KMS-11 (cell line): ENCODE results near the gene GJA10.

Source experiments
- H2AFZ ChIP-seq: fragments of 200-600 bp; sonication (generic); 2 replicates; pipeline ENCODE4 v1.6.1; 2016; ENCODE audit warnings: antibody characterized with exemption, mixed run types, low read depth
- H3K27ac ChIP-seq: fragments of 200-600 bp; sonication (generic); 2 replicates; pipeline ENCODE4 v1.6.1; 2016; ENCODE audit warnings: mild to moderate bottlenecking, mixed run types
- H3K27me3 ChIP-seq: fragments of 200-600 bp; sonication (generic); 2 replicates; pipeline ENCODE4 v1.6.1; 2017; ENCODE audit warnings: mild to moderate bottlenecking, low read depth, mixed run types, moderate library complexity; ENCODE audit not compliant: insufficient read depth
- H3K36me3 ChIP-seq: fragments of 200-600 bp; sonication (generic); 2 replicates; pipeline ENCODE4 v1.6.1; 2017; ENCODE audit warnings: mild to moderate bottlenecking, mixed run types; ENCODE audit not compliant: insufficient read depth
- H3K4me1 ChIP-seq: fragments of 200-600 bp; sonication (generic); 2 replicates; pipeline ENCODE4 v1.6.1; 2016; ENCODE audit warnings: mild to moderate bottlenecking, low read depth, mixed run types; ENCODE audit not compliant: poor library complexity, severe bottlenecking
- H3K4me2 ChIP-seq: fragments of 200-600 bp; sonication (generic); 2 replicates; pipeline ENCODE4 v1.7.0; 2016; ENCODE audit warnings: mild to moderate bottlenecking, mixed run types
- H3K4me3 ChIP-seq: fragments of 200-600 bp; sonication (generic); IDR thresholded peaks from 2 replicates; pipeline ENCODE4 v1.6.1; 2017; ENCODE audit warnings: low read depth, low read length, mixed read lengths; ENCODE audit not compliant: insufficient read depth
- H3K79me2 ChIP-seq: fragments of 200-600 bp; sonication (generic); 2 replicates; pipeline ENCODE4 v1.6.1; 2016; ENCODE audit warnings: low read depth, mixed run types; ENCODE audit not compliant: insufficient read depth
- H3K9ac ChIP-seq: fragments of 200-600 bp; sonication (generic); 2 replicates; pipeline ENCODE4 v1.6.1; 2016; ENCODE audit warnings: mild to moderate bottlenecking, mixed run types
- H4K20me1 ChIP-seq: fragments of 200-600 bp; sonication (generic); 2 replicates; pipeline ENCODE4 v1.6.1; 2016; ENCODE audit warnings: mild to moderate bottlenecking, mixed run types; ENCODE audit not compliant: insufficient read depth
- TF ChIP-seq, protein P1 (sequence below): fragments of 200-600 bp; sonication (generic); conservative IDR thresholded peaks from 2 replicates; pipeline ENCODE4 v1.6.1; 2017; ENCODE audit warnings: low read depth, mild to moderate bottlenecking, antibody characterized with exemption, low read length, moderate library complexity, mixed read lengths

GJA10 gene

DNA sequence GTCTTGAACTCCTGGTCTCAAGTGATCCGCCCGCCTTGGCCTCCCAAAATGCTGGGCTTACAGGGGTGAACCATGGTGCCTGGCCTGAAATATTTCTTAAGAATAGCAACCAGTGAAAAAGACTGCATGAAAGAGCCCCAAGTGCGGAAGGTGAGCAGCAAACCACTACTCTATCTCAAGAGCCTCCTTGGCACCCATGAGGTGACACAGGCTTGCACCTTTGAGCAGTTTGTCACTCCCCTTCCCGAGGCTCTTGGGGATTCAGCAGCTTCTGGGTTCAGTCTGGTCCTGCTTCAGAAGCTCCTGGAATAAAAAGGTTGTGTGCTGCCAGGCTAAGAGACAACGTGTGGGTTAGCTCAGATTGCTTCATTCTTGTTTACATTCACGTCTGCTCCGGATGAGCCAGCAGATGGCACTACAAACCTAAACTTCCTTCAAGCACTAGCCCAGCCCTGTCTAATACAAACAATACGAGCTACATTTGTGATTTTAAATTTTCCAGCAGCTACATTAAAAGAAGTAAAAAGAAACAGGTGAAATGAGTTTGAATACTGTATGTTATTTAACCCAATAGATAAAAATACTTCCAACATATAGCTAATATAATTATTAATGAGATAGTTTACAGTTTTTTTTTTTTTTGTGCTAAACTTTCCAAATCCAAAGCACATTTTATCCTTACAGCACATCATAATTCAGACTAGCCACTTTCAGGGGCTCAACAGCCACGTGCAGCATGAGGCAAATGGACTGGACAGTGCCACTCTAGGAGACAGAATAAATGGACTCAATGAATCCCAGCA is 46.2 kb downstream of the GJA10 start:
- no peak overlapping the region for H3K9ac ChIP-seq
- H2AFZ ChIP-seq, result no peak overlapping the region
- no peaks in the 10 kb centered on the region for H3K79me2 ChIP-seq
- H3K27me3 ChIP-seq, result no peaks in the 10 kb centered on the region
- no peak overlapping the region for H3K4me3 ChIP-seq
- TF ChIP-seq, protein P1, sequence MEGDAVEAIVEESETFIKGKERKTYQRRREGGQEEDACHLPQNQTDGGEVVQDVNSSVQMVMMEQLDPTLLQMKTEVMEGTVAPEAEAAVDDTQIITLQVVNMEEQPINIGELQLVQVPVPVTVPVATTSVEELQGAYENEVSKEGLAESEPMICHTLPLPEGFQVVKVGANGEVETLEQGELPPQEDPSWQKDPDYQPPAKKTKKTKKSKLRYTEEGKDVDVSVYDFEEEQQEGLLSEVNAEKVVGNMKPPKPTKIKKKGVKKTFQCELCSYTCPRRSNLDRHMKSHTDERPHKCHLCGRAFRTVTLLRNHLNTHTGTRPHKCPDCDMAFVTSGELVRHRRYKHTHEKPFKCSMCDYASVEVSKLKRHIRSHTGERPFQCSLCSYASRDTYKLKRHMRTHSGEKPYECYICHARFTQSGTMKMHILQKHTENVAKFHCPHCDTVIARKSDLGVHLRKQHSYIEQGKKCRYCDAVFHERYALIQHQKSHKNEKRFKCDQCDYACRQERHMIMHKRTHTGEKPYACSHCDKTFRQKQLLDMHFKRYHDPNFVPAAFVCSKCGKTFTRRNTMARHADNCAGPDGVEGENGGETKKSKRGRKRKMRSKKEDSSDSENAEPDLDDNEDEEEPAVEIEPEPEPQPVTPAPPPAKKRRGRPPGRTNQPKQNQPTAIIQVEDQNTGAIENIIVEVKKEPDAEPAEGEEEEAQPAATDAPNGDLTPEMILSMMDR, result peak; percentile 61
- H3K27ac ChIP-seq, result no peak overlapping the region
- H3K36me3 ChIP-seq, result no peaks in the 10 kb centered on the region
- H3K4me1 ChIP-seq, result peaks cover 12% of the 10 kb centered on the region
- no peak overlapping the region for H3K4me2 ChIP-seq
- no peaks in the 10 kb centered on the region for H4K20me1 ChIP-seq

DNA sequence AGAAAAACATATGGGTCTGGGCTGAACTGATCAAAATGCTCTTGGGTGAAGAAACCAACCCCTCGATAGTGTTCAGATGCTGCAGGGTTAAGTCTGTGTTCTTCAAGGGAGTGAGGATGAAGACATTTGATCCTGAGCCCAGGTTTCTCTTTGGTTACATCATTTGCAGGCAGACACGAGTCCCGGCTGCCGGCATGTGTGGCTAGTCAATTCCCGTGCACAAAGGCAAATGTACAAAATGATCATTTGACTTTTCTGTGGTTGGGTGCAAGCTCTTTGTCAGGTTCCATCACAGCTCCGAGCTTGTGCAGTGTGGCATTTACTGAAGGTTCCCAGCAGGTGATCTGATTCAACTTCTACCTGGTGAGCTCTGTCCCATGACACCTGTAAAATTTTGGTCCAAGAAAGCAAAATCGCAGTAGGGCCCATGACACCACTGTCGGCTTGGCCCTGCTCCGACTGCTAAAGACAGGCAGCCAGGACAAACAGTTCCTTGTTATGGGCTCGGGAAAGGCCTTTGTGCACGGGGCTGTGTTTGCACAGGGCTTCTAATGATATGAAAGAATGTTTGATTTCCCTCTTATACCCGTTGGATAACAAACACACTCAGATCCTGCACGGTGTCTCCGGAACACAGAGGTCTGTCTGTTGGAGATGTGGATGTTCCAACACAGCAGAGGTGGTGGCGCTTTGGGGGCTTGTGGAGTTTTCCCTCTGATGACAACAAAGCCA is 46.9 kb downstream of the GJA10 start:
- Histone ChIP-seq H3K4me2 (no peak overlapping the region), H3K4me1 (peaks cover 12% of the 10 kb centered on the region), H3K9ac (no peak overlapping the region), H3K27me3 (no peaks in the 10 kb centered on the region), H3K36me3 (no peaks in the 10 kb centered on the region), H2AFZ (no peak overlapping the region), H4K20me1 (no peaks in the 10 kb centered on the region), H3K4me3 (no peak overlapping the region), H3K27ac (no peak overlapping the region), H3K79me2 (no peaks in the 10 kb centered on the region)
- TF ChIP-seq, protein P1, result no peak

DNA sequence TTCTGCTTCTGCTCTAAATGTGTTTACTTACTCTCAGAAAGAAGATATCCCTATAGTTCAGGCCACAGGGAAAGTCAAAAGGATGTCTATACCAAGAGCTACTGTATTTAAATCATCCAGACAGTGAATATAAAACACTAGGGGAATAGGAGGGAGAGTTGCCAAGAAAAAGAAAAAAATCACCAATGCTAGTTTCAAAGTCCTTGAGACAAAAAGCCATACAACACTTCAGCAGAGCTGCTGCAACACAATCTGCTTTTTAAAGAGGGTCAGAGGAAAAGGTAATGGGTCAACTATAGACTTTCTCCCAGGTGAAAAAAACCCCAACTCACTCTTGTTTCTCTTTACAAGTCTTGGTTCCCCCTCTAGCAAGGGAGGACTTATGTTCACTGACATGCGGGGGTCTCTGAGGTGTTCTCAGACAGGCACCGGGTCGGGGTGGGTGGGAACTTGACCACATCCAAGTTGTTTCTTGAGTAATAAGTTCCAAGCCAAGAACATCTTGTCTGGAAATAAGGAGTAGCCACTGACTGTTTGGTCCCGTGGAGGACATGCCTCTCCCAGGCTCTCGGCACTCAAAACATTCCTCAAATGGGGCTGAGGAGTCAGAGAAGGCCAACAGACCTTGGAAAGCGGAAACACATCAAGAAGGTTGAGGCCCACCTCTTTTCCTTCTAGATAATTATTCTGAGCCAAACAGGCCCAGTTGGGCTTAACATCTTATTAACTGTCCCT is 47.7 kb downstream of the GJA10 start:
- H2AFZ ChIP-seq, result no peak overlapping the region
- peaks cover 12% of the 10 kb centered on the region for H3K4me1 ChIP-seq
- no peaks in the 10 kb centered on the region for H3K27me3 ChIP-seq
- H3K4me3 ChIP-seq, result no peak overlapping the region
- H4K20me1 ChIP-seq, result no peaks in the 10 kb centered on the region
- no peaks in the 10 kb centered on the region for H3K79me2 ChIP-seq
- no peak overlapping the region for H3K9ac ChIP-seq
- H3K27ac ChIP-seq, result no peak overlapping the region
- no peaks in the 10 kb centered on the region for H3K36me3 ChIP-seq
- TF ChIP-seq, protein P1, result no peak
- no peak overlapping the region for H3K4me2 ChIP-seq

DNA sequence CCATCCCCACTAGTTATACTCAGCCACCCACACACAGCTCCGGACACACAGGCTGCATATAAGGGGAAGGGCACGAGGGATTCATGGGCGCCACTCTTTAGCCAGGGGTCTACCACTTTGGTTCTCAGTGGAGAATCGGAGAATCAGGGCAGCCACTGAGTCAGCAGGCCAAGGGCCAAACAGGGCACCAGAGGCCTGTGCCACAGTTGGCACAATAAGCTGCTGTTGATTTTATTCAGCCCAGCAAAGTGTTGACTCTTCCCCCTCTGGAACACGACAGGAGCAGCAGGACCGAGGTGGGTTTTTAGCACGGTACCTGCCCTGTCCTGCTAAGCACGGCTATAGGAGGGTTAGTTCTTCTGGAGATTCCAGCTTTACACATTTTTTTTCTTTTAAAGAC is 48.3 kb downstream of the GJA10 start:
- TF ChIP-seq, protein P1, result no peak
- Histone ChIP-seq H3K4me1 (peaks cover 12% of the 10 kb centered on the region), H3K4me3 (no peak overlapping the region), H3K27me3 (no peaks in the 10 kb centered on the region), H2AFZ (no peak overlapping the region), H3K27ac (no peak overlapping the region), H3K79me2 (no peaks in the 10 kb centered on the region), H3K9ac (no peak overlapping the region), H3K4me2 (no peak overlapping the region), H3K36me3 (no peaks in the 10 kb centered on the region), H4K20me1 (no peaks in the 10 kb centered on the region)
